ENCODE results near the gene ANK3.
"Not testable (repeated sequence)": the region's sequence is repeated elsewhere in the genome, so short reads cannot be mapped to it uniquely, and the experiment has no call there.

The ANK3 gene

DNA sequence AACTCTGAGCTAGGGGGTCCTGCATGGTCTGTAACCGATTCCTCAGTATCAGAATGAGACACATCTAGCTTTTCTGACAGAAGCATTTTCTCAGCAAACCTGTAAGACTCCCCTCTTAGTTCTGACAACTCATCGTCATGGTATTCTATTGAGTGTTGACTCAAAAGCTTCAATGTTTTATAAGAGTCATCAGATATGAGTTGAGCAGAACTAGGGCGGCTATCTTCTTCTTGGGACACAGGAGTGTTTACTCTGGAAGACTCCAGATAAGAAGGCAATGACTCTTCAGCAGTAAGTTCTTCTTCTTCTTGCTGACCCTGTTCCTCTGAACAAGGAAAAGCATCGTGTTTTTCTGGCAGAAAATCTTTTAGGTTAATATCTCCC lies 316.3 kb downstream of the ANK3 start:
- DNase-seq, result no peak

DNA sequence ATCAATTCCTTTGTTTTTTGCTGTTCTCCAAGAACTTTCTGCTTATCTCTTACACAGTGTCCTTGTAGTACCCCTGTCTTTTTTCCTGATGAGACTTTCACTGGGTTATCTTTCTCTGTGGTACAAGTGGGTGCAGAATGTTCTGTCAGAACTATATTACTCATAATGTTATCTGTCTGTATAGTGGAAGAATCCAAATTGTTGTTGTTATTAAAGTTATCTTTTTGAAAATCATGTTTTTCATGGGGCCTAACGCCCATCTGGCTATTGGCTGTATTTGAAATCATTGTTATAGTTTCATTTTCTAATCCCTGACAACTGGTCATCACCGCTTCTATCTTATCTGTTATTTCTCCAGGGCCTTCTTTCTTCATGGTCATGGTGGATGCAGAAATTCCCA lies 320.4 kb downstream of the ANK3 start:
- DNase-seq, result no peak

DNA sequence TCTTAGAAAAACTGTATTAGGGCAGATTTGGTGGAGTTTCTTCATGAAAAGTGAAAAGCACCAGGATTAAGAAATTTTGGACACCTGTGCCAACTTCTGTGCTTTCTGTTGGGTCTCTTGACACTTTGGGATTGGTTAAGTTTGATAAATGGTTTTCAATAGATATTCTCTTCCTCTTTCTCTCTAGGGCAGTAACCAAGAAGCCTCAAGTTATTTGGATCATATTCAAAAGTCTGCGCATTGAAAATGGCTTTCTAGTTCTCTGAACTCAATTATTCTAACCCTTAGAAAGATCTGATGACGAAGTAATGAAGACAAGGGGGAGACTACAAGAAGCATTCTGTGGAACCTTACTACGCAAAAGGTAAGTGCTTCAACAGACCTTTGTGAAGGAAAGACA lies 339.3 kb downstream of the ANK3 start:
- no peak for DNase-seq

DNA sequence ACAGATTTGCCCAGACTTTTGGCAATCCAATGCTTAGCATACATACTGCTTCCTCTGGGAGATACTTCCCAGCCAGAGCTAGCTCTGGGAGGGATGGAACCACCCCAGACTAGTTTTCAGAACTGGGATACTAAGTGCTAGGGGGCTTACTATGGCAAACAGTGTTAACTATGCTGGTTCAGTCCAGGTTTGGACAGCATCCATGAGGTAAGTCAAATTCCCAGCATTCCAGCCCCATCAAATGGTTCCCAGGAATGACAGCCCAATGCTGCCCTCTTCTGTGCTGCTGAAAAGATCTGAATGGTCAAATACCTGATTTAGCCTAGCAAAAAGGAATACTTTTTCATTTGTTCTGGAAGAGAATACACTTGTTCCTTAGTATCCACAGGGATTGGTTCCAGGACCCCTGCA lies 341.6 kb downstream of the ANK3 start:
- DNase-seq, result no peak

DNA sequence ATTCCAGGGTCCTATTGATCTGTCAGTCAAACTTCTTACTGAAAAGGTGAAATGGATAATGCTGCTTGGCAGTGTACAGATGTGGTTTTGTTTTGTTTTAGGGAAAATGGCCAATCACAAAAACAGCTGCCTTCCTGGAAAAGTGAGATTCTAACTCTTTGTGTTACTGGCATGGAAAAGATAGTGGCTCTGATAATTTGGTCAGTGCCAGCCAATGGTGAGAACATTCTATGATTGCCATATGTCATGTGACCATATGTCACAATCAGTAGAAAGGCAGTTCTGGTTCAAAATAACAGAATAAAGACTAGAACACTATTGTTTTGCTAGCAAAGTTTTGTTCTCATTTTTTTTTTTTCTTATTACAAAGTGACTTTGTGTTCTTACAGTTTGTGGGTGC lies 344.1 kb downstream of the ANK3 start:
- no peak for DNase-seq

DNA sequence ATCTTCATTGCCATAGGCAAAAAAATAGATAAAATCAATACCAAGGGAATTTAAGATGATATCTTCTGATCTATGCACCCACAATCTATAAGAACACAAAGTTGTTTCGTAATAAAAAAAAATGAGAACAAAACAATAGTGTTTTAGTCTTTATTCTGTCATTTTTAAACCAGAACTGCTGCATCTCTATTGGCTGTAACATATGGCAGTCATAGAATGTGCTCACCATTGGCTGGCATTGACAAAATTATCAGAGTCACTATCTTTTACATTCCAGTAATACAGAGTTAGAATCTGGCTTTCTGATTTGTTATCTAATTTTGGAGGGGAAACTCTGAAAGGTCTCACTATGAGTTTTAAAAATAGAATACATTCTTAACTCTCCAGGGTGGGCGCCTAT lies 344.7 kb downstream of the ANK3 start:
- no peak for DNase-seq

DNA sequence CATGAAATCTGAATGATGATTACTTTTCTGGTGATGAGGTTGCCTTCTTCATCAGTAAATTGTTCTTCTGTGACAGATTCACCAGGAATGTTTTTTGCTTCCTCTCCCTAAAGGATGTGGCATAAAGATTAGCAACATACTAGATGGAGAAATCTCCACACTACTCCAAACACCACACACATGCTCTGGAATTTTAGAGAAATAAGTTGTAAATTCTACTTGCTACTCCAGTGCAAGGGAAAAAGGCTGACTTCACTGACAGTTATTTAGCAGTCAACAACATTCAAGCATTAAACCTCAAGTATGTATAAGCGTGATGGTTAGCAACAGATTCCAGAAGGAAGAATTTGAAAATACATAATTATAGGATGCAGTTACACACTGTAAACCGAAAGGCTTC lies 345.4 kb downstream of the ANK3 start:
- DNase-seq, result no peak

DNA sequence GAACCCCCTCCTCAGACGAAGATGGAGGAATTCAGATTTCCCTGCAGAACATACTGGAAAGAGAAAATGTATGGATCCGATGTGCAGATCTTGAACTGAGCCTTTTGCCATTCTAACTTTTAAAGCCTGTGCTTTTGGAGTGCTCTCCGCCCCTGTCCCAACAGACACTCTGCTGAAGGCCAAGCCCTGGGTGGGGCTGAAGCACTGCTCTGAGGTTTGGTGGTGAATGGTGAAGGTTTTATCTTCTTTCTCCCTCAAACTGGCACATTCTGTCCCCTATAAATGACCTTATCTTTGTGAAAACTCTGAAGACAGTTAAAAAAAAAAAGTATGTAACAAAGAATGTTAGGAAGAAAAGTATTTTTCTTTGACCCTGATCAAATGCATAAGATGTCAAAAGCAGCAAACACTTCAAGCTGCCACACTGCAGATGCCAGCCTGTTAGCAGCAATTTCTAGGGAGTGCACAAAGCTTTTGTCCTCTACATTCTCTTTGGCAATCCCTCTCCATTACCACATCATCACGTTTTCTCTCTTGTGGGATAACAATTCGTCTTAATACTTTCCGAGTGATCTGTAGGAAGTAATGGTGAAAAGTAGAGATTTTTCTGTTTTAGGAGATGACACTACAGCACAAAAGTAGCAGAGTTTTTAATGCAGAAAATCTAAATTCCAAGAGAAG lies 346.0 kb downstream of the ANK3 start:
- no peak for DNase-seq

DNA sequence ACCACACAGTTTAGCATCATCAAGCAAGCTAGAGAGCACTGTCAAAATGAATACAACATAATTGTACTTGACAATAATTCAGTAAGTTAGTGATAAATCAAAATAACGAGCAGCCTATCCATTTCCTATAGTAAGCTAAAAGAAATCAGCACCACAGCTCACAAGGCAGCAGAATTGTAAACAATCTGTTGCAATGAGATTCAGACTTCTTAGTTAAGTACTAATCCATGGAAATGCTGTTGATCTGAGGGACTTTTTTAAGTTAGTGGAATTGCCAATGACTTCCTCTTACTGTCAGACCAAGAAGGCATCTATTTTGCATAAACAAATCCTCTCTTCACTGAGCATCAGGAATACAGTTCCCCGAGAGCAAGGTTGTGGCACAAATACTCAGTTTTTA lies 346.8 kb downstream of the ANK3 start:
- no peak for DNase-seq

DNA sequence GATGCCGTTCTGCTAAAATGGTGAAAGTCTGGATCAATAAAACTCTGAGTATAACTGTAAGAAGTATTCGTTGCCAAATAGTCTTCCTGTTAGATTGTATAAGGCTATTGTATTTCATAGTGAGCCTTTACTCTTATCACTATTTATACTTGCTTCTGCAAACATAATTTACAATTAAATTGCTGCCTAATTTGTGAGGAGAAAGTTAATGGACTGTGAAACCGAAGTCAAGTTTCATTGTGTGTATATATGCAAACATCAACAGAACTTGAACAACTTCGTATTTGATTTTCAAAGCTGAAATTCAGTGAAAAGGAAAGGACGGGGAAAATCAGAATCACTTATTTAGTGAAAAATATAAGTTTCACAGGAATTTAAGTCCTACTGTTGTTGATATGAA lies 347.4 kb downstream of the ANK3 start:
- no peak for DNase-seq

DNA sequence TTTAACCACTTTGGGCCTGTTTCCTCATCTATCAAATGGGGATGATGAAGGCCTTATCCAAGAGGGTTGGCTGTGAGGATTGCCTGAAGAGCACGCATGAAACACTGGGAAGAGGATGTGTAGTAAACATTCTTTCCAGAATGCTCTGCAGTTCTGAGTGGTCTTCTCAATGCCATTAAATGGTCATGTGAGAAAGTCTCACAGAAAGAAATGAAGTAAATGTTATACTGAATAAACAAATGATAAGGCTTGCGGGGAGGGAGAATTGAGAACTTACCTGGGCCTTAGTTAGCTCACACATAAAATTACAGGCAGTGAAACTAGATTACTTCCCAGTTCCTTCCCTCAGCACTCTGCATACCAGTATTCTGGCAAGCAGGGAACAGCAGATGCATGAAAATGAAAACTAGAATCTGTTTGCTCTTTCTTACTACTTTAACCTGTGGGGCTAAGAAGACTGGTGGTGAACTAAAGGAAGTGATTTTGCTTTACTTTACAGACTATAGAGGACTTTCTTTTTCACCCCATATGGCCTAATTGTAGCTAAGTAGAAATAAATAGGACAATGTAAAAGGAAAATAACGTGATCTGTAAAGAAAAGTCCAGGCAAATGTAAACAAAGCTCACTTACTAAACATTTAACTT lies 348.1 kb downstream of the ANK3 start:
- no peak for DNase-seq

DNA sequence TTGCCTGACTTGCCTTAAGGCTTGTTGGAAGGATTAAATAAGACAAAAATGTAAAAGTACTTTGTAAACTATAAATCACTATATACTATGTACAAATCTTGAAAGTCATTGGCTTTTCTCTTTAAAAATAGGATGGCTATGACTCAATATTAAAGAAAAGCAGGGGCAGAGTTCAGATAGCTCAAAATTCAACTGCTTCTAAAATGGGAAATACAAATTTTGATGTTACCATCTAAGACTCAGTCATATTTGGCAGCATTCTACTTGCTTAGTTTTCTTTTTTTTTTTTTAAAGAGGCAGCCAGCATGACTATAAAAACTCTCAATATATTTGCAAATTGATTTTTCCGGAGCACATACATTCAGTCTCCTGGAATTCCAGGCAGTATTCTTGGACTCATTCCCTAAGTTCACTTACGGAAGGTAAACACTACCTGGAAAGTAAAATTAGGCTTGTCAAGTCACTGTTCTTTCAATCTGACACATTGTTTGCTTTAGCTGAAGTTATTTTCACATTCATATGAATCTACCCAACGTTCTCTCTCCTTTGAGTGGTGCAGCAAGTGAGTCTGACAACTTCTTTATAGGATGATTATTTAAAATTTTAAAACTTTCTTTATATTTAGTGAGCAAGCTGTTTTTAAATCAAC lies 349.5 kb downstream of the ANK3 start:
- no peak for DNase-seq

DNA sequence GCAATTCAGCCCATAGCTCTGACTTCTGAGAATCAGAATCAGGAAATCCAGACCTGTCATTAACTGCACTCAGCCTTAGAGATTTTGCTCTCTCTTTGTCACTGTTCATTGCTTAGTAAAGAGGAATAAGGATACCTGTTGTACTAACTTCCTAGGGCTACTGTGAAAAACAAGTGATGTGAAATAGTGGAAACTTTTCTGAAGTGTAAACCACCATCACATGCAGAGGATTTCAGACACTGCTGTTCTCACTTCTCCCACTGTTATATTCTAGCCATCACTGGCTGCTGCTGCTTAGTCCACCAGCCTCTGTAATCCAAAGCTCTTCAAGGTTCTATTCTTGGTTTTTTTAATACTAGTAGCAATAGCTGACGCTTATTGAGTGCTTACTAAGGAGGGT lies 353.7 kb downstream of the ANK3 start:
- no peak for DNase-seq

DNA sequence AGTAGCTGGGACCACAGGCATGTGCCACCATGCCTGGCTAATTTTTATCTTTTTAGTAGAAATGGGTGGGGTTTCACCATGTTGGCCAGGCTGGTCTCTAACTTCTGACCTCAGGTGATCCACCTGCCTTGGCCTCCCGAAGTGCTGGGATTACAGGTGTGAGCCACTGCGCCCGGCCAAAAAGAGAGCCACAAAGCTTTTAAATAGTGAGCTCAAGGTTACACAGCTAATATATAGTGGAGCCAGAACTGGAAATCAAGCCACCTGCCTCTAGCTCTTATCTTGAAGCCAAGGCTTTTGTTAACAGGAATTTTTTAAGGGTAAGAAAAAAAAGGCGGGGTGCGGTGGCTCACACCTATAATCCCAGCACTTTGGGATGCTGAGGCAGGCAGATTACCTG lies 354.3 kb downstream of the ANK3 start:
- DNase-seq, result not testable (repeated sequence)

DNA sequence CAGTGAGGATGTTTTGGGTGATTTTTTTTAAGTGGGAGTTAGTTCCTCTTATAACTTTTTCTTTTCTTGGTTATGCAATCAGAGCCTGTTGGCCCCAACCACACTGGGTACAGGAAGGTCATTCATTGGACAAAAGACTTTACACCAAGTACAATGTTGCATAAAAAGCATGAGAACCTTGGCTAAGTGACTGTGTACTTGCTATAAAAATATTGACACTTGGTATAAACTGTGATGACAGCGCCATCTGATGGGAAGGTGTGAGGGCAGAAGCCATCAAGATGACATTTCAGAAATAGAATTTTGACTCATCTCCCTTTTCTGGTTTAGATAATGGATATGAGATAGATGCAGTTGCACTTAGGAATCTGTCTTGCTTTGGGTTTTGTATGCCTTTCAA lies 357.0 kb downstream of the ANK3 start:
- DNase-seq, result peak; percentile 10 to 15

DNA sequence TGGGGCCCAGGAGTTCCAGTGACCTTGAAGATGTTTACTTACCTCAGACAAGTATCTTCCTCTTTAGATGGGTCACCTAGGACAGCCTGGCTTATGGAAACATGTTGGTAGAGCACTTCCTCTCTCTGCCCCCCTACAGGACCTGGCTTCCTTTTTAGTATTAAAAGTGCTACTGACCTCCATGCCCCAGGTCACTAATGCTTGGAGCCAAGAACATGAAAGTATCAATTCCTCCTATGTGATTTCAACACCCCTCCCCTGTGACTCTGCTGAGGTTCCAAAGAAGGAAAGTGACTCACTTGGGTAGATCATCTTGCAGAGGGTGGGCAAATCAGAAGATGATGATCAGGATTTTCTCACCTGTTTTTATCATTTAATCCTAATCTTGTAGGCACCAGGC lies 358.0 kb downstream of the ANK3 start:
- DNase-seq, result no peak

DNA sequence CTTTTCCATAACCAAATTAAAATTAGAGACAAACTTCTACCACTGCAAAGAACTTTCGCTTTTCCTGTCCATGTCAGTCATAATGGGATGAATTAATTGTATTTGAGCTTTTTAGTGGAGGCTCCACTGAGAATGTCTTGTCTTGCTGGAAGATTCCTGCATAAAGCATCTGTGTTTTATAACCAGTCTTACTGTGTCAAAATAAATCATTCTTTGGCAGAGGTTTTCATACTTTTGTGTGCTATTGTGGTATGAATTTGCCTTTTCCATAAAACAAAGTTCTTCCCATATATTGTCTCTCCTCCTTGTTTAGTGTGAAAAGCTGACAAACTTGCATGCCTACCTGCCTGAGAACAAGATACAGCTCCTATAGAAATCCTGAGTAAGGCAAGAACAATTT lies 358.5 kb downstream of the ANK3 start:
- no peak for DNase-seq

DNA sequence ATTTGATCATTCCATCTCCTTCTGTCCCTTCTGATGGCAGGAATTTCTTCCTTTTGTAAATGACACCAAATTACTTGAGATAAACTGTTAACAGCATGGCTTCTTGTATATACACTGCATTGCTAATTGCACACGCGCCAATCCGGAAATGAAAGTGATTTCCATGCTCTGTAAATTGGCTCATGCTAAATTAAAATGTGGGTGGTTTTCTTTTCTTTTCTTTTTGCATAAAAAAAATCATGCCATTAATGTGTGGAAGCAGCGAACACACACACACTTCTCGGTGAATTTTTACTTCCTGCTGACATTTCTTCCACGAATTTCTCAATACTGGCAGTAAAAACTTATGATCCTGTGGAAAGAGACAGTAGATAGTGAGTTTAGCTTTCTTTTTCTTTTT lies 360.2 kb downstream of the ANK3 start:
- DNase-seq, result no peak

DNA sequence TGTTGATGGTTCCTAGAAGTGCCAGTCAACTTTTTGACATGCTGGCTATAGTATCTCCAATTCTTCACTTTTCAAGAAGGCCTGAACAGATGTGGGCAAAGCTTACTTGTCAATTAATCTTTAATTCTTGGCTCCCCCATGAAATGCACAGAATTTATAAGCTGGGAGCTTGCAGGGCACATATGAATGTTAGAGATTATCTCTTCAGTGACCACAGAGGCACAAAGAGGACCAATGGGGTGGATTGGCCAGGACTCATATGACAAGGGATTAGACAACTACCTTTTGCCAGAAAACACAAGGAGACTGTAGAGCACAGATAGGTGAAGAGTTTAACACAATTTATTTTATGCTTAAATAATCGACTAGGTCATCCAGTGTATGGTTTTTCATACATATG lies 361.6 kb downstream of the ANK3 start:
- DNase-seq, result no peak

DNA sequence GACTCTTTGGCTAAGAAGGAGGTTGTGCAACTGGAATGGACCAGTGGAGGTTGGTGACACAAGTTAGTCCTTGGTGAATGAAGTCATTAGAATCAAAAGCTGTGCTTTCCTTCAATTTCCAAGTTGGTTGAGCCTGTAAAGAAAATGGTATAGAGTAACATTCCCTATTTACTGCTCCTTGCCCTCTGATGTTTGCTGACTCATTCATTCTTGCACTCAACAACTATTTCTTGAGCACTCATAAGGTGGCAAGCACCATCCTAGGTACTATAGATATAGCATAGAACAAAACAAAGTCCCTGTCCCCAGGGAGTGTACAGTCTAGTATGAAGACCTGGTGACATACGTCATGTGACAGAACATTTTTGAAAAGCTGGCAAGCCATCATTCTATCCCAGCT lies 364.4 kb downstream of the ANK3 start:
- no peak for DNase-seq

DNA sequence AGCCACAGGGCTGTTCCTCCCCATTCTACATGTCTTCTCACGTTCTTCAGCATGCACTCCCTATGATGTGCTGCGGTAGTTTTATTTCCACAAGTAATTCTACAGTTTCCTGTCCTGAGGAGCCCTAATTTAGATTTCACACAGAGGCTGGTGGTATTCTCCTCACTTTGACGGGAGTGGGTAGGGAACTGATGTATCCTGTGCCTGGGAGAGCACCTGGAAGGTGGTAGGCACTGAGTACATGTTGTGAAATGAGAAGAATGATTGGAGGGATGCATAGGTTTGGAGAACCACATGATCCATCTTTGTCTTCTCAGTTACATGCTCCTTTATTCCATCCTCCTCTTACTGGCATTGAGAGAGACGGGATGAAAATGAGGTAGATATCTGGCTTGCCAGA lies 365.2 kb downstream of the ANK3 start:
- no peak for DNase-seq

DNA sequence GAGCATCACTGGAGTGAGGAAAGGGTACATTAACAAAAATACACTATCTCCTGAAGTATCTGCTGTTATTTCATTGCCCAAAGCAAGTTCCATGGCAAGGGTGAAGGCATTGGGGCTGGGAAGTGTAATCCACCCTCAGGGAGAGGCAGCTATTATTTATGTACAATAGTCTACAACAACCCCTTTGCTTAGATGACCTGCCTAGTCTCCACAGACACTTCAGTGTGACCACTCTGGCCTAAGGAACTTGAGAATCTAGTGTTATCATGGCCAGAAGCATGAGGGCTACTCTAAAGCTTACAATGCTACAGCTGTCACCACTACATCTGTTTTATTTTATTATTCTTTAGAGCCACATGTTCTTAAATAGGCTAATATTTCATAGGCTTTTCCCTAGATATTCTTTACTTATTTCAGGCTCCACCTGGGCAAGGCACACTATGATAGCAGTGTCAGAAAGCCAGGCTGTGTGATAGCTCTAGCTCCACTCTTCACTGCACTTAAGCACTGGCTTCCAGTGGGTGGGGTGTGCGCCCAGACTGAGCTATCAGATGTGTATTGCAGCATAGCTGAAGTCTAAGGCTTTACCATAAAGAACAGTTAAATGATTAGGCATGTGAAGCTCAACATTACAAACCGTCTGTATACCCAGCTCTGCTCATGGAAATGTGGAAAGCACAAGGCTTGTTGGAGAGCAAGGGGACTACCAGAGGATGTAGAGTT lies 366.4 kb downstream of the ANK3 start:
- no peak for DNase-seq

DNA sequence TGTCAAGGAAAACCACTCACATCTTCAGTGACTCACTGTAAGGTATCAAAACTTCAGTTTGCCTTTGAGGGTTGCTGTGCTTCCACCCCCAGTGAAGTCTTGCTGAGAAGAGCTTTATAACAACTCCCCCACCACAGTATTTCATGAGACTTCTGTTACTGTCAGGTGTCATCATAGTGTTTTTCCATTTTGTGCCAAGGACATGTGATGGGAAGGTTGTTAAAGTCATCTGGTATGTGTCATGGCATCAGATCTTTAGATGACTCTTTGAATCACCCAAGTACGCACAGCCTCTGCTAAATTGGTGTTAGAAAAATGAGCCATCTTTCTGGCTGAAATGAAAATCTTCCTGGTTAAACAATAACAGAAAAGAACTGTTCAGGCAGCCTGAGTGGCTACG lies 368.3 kb downstream of the ANK3 start:
- no peak for DNase-seq

DNA sequence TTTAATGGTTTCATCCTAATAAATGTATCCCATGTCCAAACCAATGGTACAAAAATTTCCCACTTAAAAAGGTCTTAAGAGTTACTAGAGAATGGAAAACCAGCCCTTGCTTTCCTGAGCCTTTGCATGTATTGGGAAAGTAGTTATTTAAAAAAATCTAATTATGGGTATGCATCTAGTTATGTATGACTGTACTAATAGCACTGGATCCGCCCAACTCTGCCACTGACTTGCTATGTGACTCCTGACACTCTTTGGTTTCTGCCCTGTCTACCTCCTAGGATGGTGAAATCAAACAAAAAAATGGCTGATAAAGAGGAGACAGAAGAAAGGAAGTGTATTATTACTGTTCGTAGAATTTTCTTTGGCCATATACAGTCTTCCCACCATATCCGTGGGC lies 372.9 kb downstream of the ANK3 start:
- DNase-seq, result no peak

Measured in activated CD4-positive, alpha-beta T cell treated with anti-CD3 and anti-CD28 coated beads, Interleukin-2, amount 50 U/mL, for 4 hours (primary cell).